ENCODE measurements around the gene COMT.

COMT gene

GRCh38 chr22:20000246-20001081, 58.9 kb downstream of the COMT start:
- Mint-ChIP-seq H3K9me3 (peaks cover 18% of the 10 kb centered on the region), H3K27ac (no peak overlapping the region), H3K4me1 (no peaks in the 10 kb centered on the region), H3K4me3 (no peak overlapping the region), H3K27me3 (no peaks in the 10 kb centered on the region), H3K36me3 (ENCODE audit: low read depth) (peaks cover 7% of the 10 kb centered on the region)
- ATAC-seq (no peak), DNase-seq (no peak)

GRCh38 chr22:20001082-20001638, 59.6 kb downstream of the COMT start:
- no peak overlapping the region for H3K27ac Mint-ChIP-seq
- DNase-seq = no peak
- ATAC-seq = no peak
- H3K4me1 Mint-ChIP-seq = no peaks in the 10 kb centered on the region
- peaks cover 18% of the 10 kb centered on the region for H3K9me3 Mint-ChIP-seq
- no peaks in the 10 kb centered on the region for H3K27me3 Mint-ChIP-seq
- H3K36me3 Mint-ChIP-seq (ENCODE audit: low read depth) = peaks cover 7% of the 10 kb centered on the region
- no peak overlapping the region for H3K4me3 Mint-ChIP-seq

GRCh38 chr22:20002128-20002527, 60.6 kb downstream of the COMT start:
- Mint-ChIP-seq H3K4me1 (no peaks in the 10 kb centered on the region), H3K36me3 (ENCODE audit: low read depth) (peaks cover 7% of the 10 kb centered on the region), H3K4me3 (no peak overlapping the region), H3K9me3 (peaks cover 18% of the 10 kb centered on the region), H3K27me3 (no peaks in the 10 kb centered on the region), H3K27ac (no peak overlapping the region)
- no peak for ATAC-seq
- DNase-seq = no peak

- Mint-ChIP-seq H3K27me3 (no peaks in the 10 kb centered on the region), H3K4me1 (no peaks in the 10 kb centered on the region), H3K9me3 (peaks cover 18% of the 10 kb centered on the region), H3K27ac (no peak overlapping the region), H3K4me3 (no peak overlapping the region), H3K36me3 (ENCODE audit: low read depth) (peaks cover 7% of the 10 kb centered on the region)
- no peak for ATAC-seq
- DNase-seq = no peak
Observed at GRCh38 chr22:20002636-20003035, 61.1 kb downstream of the COMT start.

- no peak for DNase-seq
- H3K27ac Mint-ChIP-seq = no peak overlapping the region
- H3K4me1 Mint-ChIP-seq = no peaks in the 10 kb centered on the region
- H3K9me3 Mint-ChIP-seq = peaks cover 18% of the 10 kb centered on the region
- ATAC-seq = no peak
- no peak overlapping the region for H3K4me3 Mint-ChIP-seq
- no peaks in the 10 kb centered on the region for H3K27me3 Mint-ChIP-seq
- peaks cover 7% of the 10 kb centered on the region for H3K36me3 Mint-ChIP-seq (ENCODE audit: low read depth)
Observed at GRCh38 chr22:20003304-20003703, 61.7 kb downstream of the COMT start.

GRCh38 chr22:20004464-20004863, 62.9 kb downstream of the COMT start:
- H3K4me3 Mint-ChIP-seq = no peak overlapping the region
- H3K4me1 Mint-ChIP-seq = no peaks in the 10 kb centered on the region
- ATAC-seq (no peak), DNase-seq (no peak)
- no peaks in the 10 kb centered on the region for H3K27me3 Mint-ChIP-seq
- peaks cover 7% of the 10 kb centered on the region for H3K36me3 Mint-ChIP-seq (ENCODE audit: low read depth)
- no peak overlapping the region for H3K27ac Mint-ChIP-seq
- H3K9me3 Mint-ChIP-seq = peaks cover 18% of the 10 kb centered on the region

GRCh38 chr22:20008221-20008995, 66.8 kb downstream of the COMT start:
- H3K27ac Mint-ChIP-seq = no peak overlapping the region
- H3K36me3 Mint-ChIP-seq (ENCODE audit: low read depth) = peaks cover 4% of the 10 kb centered on the region
- ATAC-seq = no peak
- no peaks in the 10 kb centered on the region for H3K4me1 Mint-ChIP-seq
- H3K4me3 Mint-ChIP-seq = no peak overlapping the region
- peaks cover 13% of the 10 kb centered on the region for H3K9me3 Mint-ChIP-seq
- no peak for DNase-seq
- H3K27me3 Mint-ChIP-seq = no peaks in the 10 kb centered on the region

- DNase-seq = no peak
- peaks cover 7% of the 10 kb centered on the region for H3K9me3 Mint-ChIP-seq
- no peak overlapping the region for H3K27ac Mint-ChIP-seq
- no peaks in the 10 kb centered on the region for H3K4me1 Mint-ChIP-seq
- ATAC-seq = no peak
- no peaks in the 10 kb centered on the region for H3K36me3 Mint-ChIP-seq (ENCODE audit: low read depth)
- H3K4me3 Mint-ChIP-seq = no peak overlapping the region
- H3K27me3 Mint-ChIP-seq = no peaks in the 10 kb centered on the region
Observed at GRCh38 chr22:20009018-20009491, 67.5 kb downstream of the COMT start.

- no peak overlapping the region for H3K27ac Mint-ChIP-seq
- no peaks in the 10 kb centered on the region for H3K36me3 Mint-ChIP-seq (ENCODE audit: low read depth)
- no peak overlapping the region for H3K4me3 Mint-ChIP-seq
- H3K4me1 Mint-ChIP-seq = no peaks in the 10 kb centered on the region
- no peaks in the 10 kb centered on the region for H3K9me3 Mint-ChIP-seq
- DNase-seq (no peak), ATAC-seq (no peak)
- peaks cover under 1% of the 10 kb centered on the region for H3K27me3 Mint-ChIP-seq
Observed at GRCh38 chr22:20009582-20010306, 68.2 kb downstream of the COMT start.

GRCh38 chr22:20010307-20011122, 68.9 kb downstream of the COMT start:
- peaks cover 9% of the 10 kb centered on the region for H3K27me3 Mint-ChIP-seq
- H3K9me3 Mint-ChIP-seq = no peaks in the 10 kb centered on the region
- DNase-seq = no peak
- no peak for ATAC-seq
- H3K4me3 Mint-ChIP-seq = no peak overlapping the region
- no peak overlapping the region for H3K27ac Mint-ChIP-seq
- H3K4me1 Mint-ChIP-seq = no peaks in the 10 kb centered on the region
- H3K36me3 Mint-ChIP-seq (ENCODE audit: low read depth) = no peaks in the 10 kb centered on the region

GRCh38 chr22:20011123-20011992, 69.8 kb downstream of the COMT start:
- Mint-ChIP-seq H3K4me3 (no peak overlapping the region), H3K27ac (no peak overlapping the region), H3K9me3 (no peaks in the 10 kb centered on the region)

GRCh38 chr22:20011993-20012740, 70.6 kb downstream of the COMT start:
- peaks cover 2% of the 10 kb centered on the region for H3K4me1 Mint-ChIP-seq
- ATAC-seq (no peak), DNase-seq (no peak)
- no peak overlapping the region for H3K4me3 Mint-ChIP-seq
- H3K27me3 Mint-ChIP-seq = peaks cover 12% of the 10 kb centered on the region
- no peaks in the 10 kb centered on the region for H3K36me3 Mint-ChIP-seq (ENCODE audit: low read depth)
- no peaks in the 10 kb centered on the region for H3K9me3 Mint-ChIP-seq
- no peak overlapping the region for H3K27ac Mint-ChIP-seq

More at GRCh38 chr22:20011123-20011992, 69.8 kb downstream of the COMT start:
- no peaks in the 10 kb centered on the region for H3K36me3 Mint-ChIP-seq (ENCODE audit: low read depth)
- no peak for ATAC-seq
- no peaks in the 10 kb centered on the region for H3K4me1 Mint-ChIP-seq
- peaks cover 10% of the 10 kb centered on the region for H3K27me3 Mint-ChIP-seq
- no peak for DNase-seq

All from activated naive CD8-positive, alpha-beta T cell treated with anti-CD3 and anti-CD28 coated beads, Interleukin-2, amount 50 U/mL, for 24 hours (primary cell).